ENCODE measurements around the gene FLT1. TPM values are rescaled to one million over a fixed set of nuclear protein-coding genes. Genes with fewer than 3 reads are reported as not detected.

FLT1 gene
- total RNA-seq, 1 donor from 2014 or later, result 72.4 TPM

- intact Hi-C loops (cut with DNase I), result no loop called here
- no peak for ATAC-seq
- Histone ChIP-seq H3K9me3 (no peaks in the 10 kb centered on the region), H3K4me1 (no peaks in the 10 kb centered on the region), H3K27me3 (no peaks in the 10 kb centered on the region), H3K36me3 (no peaks in the 10 kb centered on the region), H3K27ac (no peak overlapping the region), H3K4me3 (no peak overlapping the region)
- no peak for DNase-seq
- TF ChIP-seq, protein P1, sequence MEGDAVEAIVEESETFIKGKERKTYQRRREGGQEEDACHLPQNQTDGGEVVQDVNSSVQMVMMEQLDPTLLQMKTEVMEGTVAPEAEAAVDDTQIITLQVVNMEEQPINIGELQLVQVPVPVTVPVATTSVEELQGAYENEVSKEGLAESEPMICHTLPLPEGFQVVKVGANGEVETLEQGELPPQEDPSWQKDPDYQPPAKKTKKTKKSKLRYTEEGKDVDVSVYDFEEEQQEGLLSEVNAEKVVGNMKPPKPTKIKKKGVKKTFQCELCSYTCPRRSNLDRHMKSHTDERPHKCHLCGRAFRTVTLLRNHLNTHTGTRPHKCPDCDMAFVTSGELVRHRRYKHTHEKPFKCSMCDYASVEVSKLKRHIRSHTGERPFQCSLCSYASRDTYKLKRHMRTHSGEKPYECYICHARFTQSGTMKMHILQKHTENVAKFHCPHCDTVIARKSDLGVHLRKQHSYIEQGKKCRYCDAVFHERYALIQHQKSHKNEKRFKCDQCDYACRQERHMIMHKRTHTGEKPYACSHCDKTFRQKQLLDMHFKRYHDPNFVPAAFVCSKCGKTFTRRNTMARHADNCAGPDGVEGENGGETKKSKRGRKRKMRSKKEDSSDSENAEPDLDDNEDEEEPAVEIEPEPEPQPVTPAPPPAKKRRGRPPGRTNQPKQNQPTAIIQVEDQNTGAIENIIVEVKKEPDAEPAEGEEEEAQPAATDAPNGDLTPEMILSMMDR (IDR thresholded peaks at IDR 0.05), result no peak
Measured at GRCh38 chr13:28434926-28435325, 60.0 kb downstream of the FLT1 start.

- TF ChIP-seq, protein P1 (IDR thresholded peaks at IDR 0.05), result no peak
- H3K4me3 ChIP-seq, result no peak overlapping the region
- H3K9me3 ChIP-seq, result no peaks in the 10 kb centered on the region
- no peaks in the 10 kb centered on the region for H3K4me1 ChIP-seq
- no peaks in the 10 kb centered on the region for H3K36me3 ChIP-seq
- DNase-seq, result no peak
- ATAC-seq, result no peak
- H3K27me3 ChIP-seq, result no peaks in the 10 kb centered on the region
- no peak overlapping the region for H3K27ac ChIP-seq
- intact Hi-C loops (cut with DNase I), result no loop called here
Measured at GRCh38 chr13:28432816-28433560, 61.9 kb downstream of the FLT1 start.

DNA sequence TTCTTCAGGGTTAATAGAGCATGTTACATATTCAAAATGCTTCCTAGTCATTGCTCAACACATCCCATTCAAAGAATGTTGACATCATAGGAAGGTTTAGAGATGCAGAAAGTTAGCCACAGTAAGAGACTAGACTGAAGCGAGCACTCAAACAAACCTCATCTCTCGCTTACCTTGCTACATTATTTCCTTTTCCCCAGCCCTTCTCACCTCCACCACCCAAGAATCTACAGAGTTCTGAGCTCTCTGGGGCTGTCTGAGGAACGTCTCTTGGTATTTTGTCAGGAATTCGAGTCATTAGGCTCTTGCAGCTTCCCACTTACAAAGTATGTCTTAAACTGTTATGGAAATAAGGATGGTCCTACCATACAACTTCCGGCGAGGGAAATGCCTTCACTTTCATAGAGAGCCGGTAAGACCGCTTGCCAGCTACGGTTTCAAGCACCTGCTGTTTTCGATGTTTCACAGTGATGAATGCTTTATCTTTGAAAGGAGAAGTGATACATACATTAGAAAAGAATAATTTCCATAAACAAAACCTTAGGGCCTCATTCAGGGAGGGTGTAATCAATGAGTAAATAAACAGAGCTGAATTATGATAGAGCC, 65.1 kb downstream of the FLT1 start:
- H3K27ac ChIP-seq, result no peak overlapping the region
- no peaks in the 10 kb centered on the region for H3K27me3 ChIP-seq
- no peaks in the 10 kb centered on the region for H3K36me3 ChIP-seq
- no peak overlapping the region for H3K4me3 ChIP-seq
- H3K9me3 ChIP-seq, result no peaks in the 10 kb centered on the region
- TF ChIP-seq, protein P1 (IDR thresholded peaks at IDR 0.05), result no peak
- ATAC-seq (no peak), DNase-seq (no peak)
- no peaks in the 10 kb centered on the region for H3K4me1 ChIP-seq
- intact Hi-C loops (cut with DNase I), result no loop called here

DNA sequence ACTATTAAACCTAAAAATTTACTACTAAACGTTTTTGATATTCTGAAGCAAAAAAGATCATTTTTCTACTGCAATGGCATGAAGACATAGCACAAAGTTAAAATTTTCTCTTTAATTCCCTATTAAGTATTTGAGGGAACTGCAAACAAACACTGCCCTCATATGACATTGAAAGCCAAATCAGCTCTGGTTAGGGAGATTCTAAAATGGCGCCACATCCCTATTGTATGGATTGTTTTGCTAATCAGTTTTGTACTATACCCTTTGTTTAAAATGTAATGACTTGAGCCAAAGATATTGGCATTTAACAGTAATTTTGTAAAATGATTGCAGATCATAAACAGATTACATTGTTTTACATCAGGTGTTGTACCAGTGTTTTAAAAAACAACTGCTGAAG, 65.8 kb downstream of the FLT1 start:
- no peak overlapping the region for H3K4me3 ChIP-seq
- H3K36me3 ChIP-seq, result no peaks in the 10 kb centered on the region
- H3K27ac ChIP-seq, result no peak overlapping the region
- H3K9me3 ChIP-seq, result no peaks in the 10 kb centered on the region
- no peak for DNase-seq
- intact Hi-C loops (cut with DNase I), result no loop called here
- no peaks in the 10 kb centered on the region for H3K4me1 ChIP-seq
- no peaks in the 10 kb centered on the region for H3K27me3 ChIP-seq
- TF ChIP-seq, protein P1 (IDR thresholded peaks at IDR 0.05), result no peak
- ATAC-seq, result no peak

DNA sequence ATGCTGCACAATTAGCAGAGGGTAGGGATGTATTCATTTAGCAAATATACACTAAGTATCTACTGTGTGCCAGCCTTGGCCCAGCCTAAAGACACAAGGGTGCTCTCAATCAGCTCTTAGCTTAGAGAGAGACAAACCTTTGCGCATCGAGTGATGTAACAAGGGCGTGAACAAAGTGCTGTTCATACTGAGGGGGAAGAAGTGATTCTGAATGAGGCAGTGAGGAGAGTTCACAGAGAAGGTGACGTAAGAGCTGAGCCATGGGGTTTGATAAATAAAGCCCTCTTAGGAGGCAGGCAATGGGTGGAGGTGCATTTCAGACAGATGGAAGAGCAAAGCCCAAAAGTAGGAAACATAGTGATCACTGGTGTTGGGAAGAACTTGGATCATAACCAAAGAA, 68.5 kb downstream of the FLT1 start:
- Histone ChIP-seq H3K9me3 (no peaks in the 10 kb centered on the region), H3K4me3 (no peak overlapping the region), H3K27ac (no peak overlapping the region), H3K27me3 (no peaks in the 10 kb centered on the region), H3K36me3 (no peaks in the 10 kb centered on the region), H3K4me1 (peaks cover 11% of the 10 kb centered on the region)
- TF ChIP-seq, protein P1 (IDR thresholded peaks at IDR 0.05), result no peak
- DNase-seq (no peak), ATAC-seq (peak; percentile 30)
- intact Hi-C loops (cut with DNase I), result no loop called here
